IMR-90 (cell line): ENCODE data around the gene LRP3. TPM values are rescaled to one million over a fixed set of nuclear protein-coding genes. Genes with fewer than 3 reads are reported as not detected.

Source experiments
- ATAC-seq: fragments of 200-7000 bp; cut with Tn5 transposase; 2 replicates; pipeline ENCODE4 v1.9.1; 2020; ENCODE audit warnings: low read depth, mild to moderate bottlenecking, moderate library complexity
- BruUV-seq: library from RNA; stranded (reverse); fragments of 400-500 nt; replicated peaks from 2 replicates; lab custom pipeline; 2021; lab: Mats Ljungman, UMichigan
- CTCF ChIA-PET: fragments of 300-600 bp; formaldehyde crosslinking; extraction: SDS; loops from one replicate; lab custom pipeline; 2021; ENCODE audit warnings: antibody characterized with exemption; lab: Yijun Ruan, JAX
- POLR2A ChIA-PET: fragments of 300-600 bp; sonication (Branson Sonifier 250); formaldehyde crosslinking; loops from one replicate; lab custom pipeline; 2022; ENCODE audit warnings: antibody characterized with exemption; ENCODE audit not compliant: unreplicated experiment; lab: Charles Lee
- DNase-seq: peaks from one replicate; pipeline ENCODE4 v3.0.0; 2013
- H2AFZ ChIP-seq: replicated peaks from 2 replicates; pipeline ENCODE3; 2013; ENCODE audit warnings: low read length, mild to moderate bottlenecking; ENCODE audit not compliant: poor library complexity
- H2AK5ac ChIP-seq: 2 replicates; pipeline ENCODE4 v1.6.1; 2013; ENCODE audit warnings: low read depth, low read length, inconsistent platforms
- H2AK9ac ChIP-seq: replicated peaks from 2 replicates; pipeline ENCODE3; 2013; ENCODE audit warnings: mild to moderate bottlenecking, low read depth, low read length, moderate library complexity; ENCODE audit not compliant: poor library complexity
- H2BK120ac ChIP-seq: 2 replicates; pipeline ENCODE4 v1.6.1; 2013; ENCODE audit warnings: low read depth, low read length, inconsistent platforms
- H2BK15ac ChIP-seq: 3 replicates; pipeline ENCODE4 v1.6.1; 2013; ENCODE audit warnings: low read depth, low read length, inconsistent platforms
- H2BK20ac ChIP-seq: 2 replicates; pipeline ENCODE4 v1.6.1; 2013; ENCODE audit warnings: low read depth, mild to moderate bottlenecking, inconsistent platforms, low read length, moderate library complexity
- H2BK5ac ChIP-seq: 2 replicates; pipeline ENCODE4 v1.6.1; 2013; ENCODE audit warnings: mild to moderate bottlenecking, low read depth, low read length, inconsistent platforms; ENCODE audit not compliant: poor library complexity, severe bottlenecking
- H3K14ac ChIP-seq: replicated peaks from 2 replicates; pipeline ENCODE4 v1.6.1; 2013; ENCODE audit warnings: low read depth, low read length, inconsistent platforms
- H3K18ac ChIP-seq: 2 replicates; pipeline ENCODE4 v1.6.1; 2013; ENCODE audit warnings: low read depth, low read length, control low read depth
- H3K23ac ChIP-seq: 2 replicates; pipeline ENCODE4 v1.6.1; 2013; ENCODE audit warnings: low read depth, low read length, inconsistent platforms
- H3K27ac ChIP-seq: 2 replicates; pipeline ENCODE4 v1.5.1; 2013; ENCODE audit warnings: mild to moderate bottlenecking, control low read depth, low read length; ENCODE audit not compliant: insufficient read depth
- H3K27me3 ChIP-seq: 2 replicates; pipeline ENCODE4 v1.6.1; 2013; ENCODE audit warnings: low read length; ENCODE audit not compliant: control insufficient read depth, insufficient read depth
- H3K36me3 ChIP-seq: 2 replicates; pipeline ENCODE4 v1.6.1; 2013; ENCODE audit warnings: low read length, mixed read lengths; ENCODE audit not compliant: control insufficient read depth, insufficient read depth
- H3K4ac ChIP-seq: 2 replicates; pipeline ENCODE4 v1.6.1; 2013; ENCODE audit warnings: low read depth, low read length, inconsistent platforms
- H3K4me1 ChIP-seq: 2 replicates; pipeline ENCODE4 v1.6.1; 2013; ENCODE audit warnings: low read length, mixed read lengths; ENCODE audit not compliant: control insufficient read depth, insufficient read depth
- H3K4me2 ChIP-seq: 2 replicates; pipeline ENCODE4 v1.6.1; 2013; ENCODE audit warnings: low read depth, mild to moderate bottlenecking, control low read depth, low read length, moderate library complexity
- H3K4me3 ChIP-seq: 2 replicates; pipeline ENCODE4 v1.5.1; 2013; ENCODE audit warnings: low read depth, mild to moderate bottlenecking, control low read depth, low read length, moderate library complexity; ENCODE audit not compliant: insufficient read depth
- H3K56ac ChIP-seq: 2 replicates; pipeline ENCODE4 v1.6.1; 2013; ENCODE audit warnings: low read length, inconsistent platforms; ENCODE audit not compliant: insufficient read depth; ENCODE audit errors: extremely low read depth
- H3K79me1 ChIP-seq, 2 experiments: 2 replicates each; pipeline ENCODE4 v1.6.1; 2013; ENCODE audit warnings: low read length in 2 of 2, inconsistent platforms in 1 of 2, low read depth in 1 of 2
- H3K9ac ChIP-seq: 2 replicates; pipeline ENCODE4 v1.6.1; 2013; ENCODE audit warnings: low read depth, low read length, control low read depth
- H3K9me1 ChIP-seq: 2 replicates; pipeline ENCODE4 v1.6.1; 2013; ENCODE audit warnings: low read length, inconsistent platforms; ENCODE audit not compliant: insufficient read depth
- H3K9me3 ChIP-seq: 2 replicates; pipeline ENCODE4 v1.6.1; 2013; ENCODE audit warnings: low read length; ENCODE audit not compliant: control insufficient read depth, insufficient read depth
- H4K20me1 ChIP-seq: 2 replicates; pipeline ENCODE4 v1.6.1; 2013; ENCODE audit warnings: low read length, inconsistent platforms; ENCODE audit not compliant: insufficient read depth
- H4K5ac ChIP-seq: 2 replicates; pipeline ENCODE4 v1.6.1; 2013; ENCODE audit warnings: mild to moderate bottlenecking, low read depth, low read length, control low read depth
- H4K8ac ChIP-seq, 2 experiments: 2 replicates each; pipeline ENCODE4 v1.6.1; 2013; ENCODE audit warnings: low read depth in 2 of 2, low read length in 2 of 2, control low read depth in 1 of 2, inconsistent platforms in 1 of 2
- H4K91ac ChIP-seq: 2 replicates; pipeline ENCODE4 v1.6.1; 2013; ENCODE audit warnings: low read depth, low read length, inconsistent platforms; ENCODE audit not compliant: insufficient read depth
- BHLHE40 ChIP-seq: fragments of 150-350 bp; IDR thresholded peaks from 2 replicates; pipeline ENCODE4 v1.6.1; 2016; ENCODE audit warnings: mild to moderate bottlenecking, low read depth, low read length
- CEBPB ChIP-seq: IDR thresholded peaks from 2 replicates; pipeline ENCODE4 v1.6.1; 2012; ENCODE audit warnings: low read depth, low read length, improper control_type of control experiment
- CHD1 ChIP-seq: IDR thresholded peaks from 2 replicates; pipeline ENCODE4 v1.6.1; 2012; ENCODE audit warnings: low read depth, low read length, improper control_type of control experiment
- CTCF ChIP-seq: conservative IDR thresholded peaks from 2 replicates; pipeline ENCODE4 v1.5.1; 2012; ENCODE audit warnings: mild to moderate bottlenecking, low read depth, low read length, improper control_type of control experiment
- ELK1 ChIP-seq: fragments of 150-350 bp; IDR thresholded peaks from 2 replicates; pipeline ENCODE4 v1.6.1; 2016; ENCODE audit warnings: low read depth, mild to moderate bottlenecking, low read length, moderate library complexity, borderline replicate concordance
- FOS ChIP-seq: fragments of 150-350 bp; IDR thresholded peaks from 2 replicates; pipeline ENCODE4 v1.6.1; 2016; ENCODE audit warnings: low read depth, low read length
- MAFK ChIP-seq: IDR thresholded peaks from 2 replicates; pipeline ENCODE4 v1.6.1; 2012; ENCODE audit warnings: low read depth, low read length, improper control_type of control experiment
- MAZ ChIP-seq: IDR thresholded peaks from 2 replicates; pipeline ENCODE4 v1.6.1; 2012; ENCODE audit warnings: low read depth, mild to moderate bottlenecking, low read length, improper control_type of control experiment, moderate library complexity, borderline replicate concordance
- MXI1 ChIP-seq: IDR thresholded peaks from 2 replicates; pipeline ENCODE4 v1.6.1; 2012; ENCODE audit warnings: low read depth, mild to moderate bottlenecking, low read length, moderate library complexity, borderline replicate concordance
- NFE2L2 ChIP-seq: fragments of 150-350 bp; IDR thresholded peaks from 2 replicates; pipeline ENCODE4 v1.6.1; 2016; ENCODE audit warnings: low read depth, mild to moderate bottlenecking, low read length
- POLR2A ChIP-seq: IDR thresholded peaks from 2 replicates; pipeline ENCODE4 v1.6.1; 2012; ENCODE audit warnings: mild to moderate bottlenecking, low read depth, low read length
- RAD21 ChIP-seq: IDR thresholded peaks from 2 replicates; pipeline ENCODE4 v1.6.1; 2012; ENCODE audit warnings: low read length, improper control_type of control experiment
- RCOR1 ChIP-seq: IDR thresholded peaks from 2 replicates; pipeline ENCODE4 v1.6.1; 2012; ENCODE audit warnings: mild to moderate bottlenecking, low read length, improper control_type of control experiment; ENCODE audit not compliant: insufficient replicate concordance
- RFX5 ChIP-seq: IDR thresholded peaks from 2 replicates; pipeline ENCODE4 v1.8.0; 2012; ENCODE audit warnings: low read depth, mild to moderate bottlenecking, low read length, moderate library complexity
- SMC3 ChIP-seq: fragments of 150-350 bp; IDR thresholded peaks from 2 replicates; pipeline ENCODE4 v1.6.1; 2016; ENCODE audit warnings: low read depth, mild to moderate bottlenecking, antibody characterized with exemption, low read length, moderate library complexity
- WGBS, 2 experiments: methylation state at CpG; one replicate each; pipeline versions ENCODE4 v1.1.5 to v1.1.7; 2013; ENCODE audit warnings: missing lambda C conversion rate in 2 of 2; ENCODE audit not compliant: insufficient read length in 1 of 2; ENCODE audit errors: extremely low coverage in 2 of 2; 5-methylcytosine and 5-hydroxymethylcytosine counted together
- dilution Hi-C: fragments of 300-500 bp; cut with HindIII; formaldehyde crosslinking; loops from one replicate; pipeline ENCODE4 v1.14.3; 2018; ENCODE audit warnings: low sequenced_read_pairs; ENCODE audit not compliant: unreplicated experiment
- in situ Hi-C: fragments of 300-500 bp; cut with MboI; formaldehyde crosslinking; loops from 3 replicates; pipeline ENCODE4 v1.14.3; 2019; ENCODE audit warnings: low sequenced_read_pairs, inconsistent platforms, mixed read lengths
- intact Hi-C: fragments of 100-400 bp; cut with micrococcal nuclease; formaldehyde crosslinking; loops from 2 replicates; pipeline ENCODE4 v1.10.0; 2022
- polyA plus RNA-seq, 3 experiments: library from polyadenylated mRNA; depleted of rRNA; stranded (reverse); fragments of >200 nt; gene quantifications; 2 replicates each; pipeline ENCODE4 v1.2.3, GENCODE V29; 2012; ENCODE audit warnings: low replicate concordance in 1 of 3
- total RNA-seq: library from RNA; depleted of rRNA; stranded (reverse); fragments of >200 nt; gene quantifications from 2 replicates; pipeline ENCODE4 v1.2.3, GENCODE V29; 2012
- TF ChIP-seq, protein P1 (sequence below): fragments of 150-350 bp; IDR thresholded peaks from 2 replicates; pipeline ENCODE4 v1.6.1; 2017; ENCODE audit warnings: mild to moderate bottlenecking, antibody characterized with exemption, low read length, low read depth

Gene LRP3
- total and polyA plus RNA-seq, 2 of the 4 experiments (the other 2 are of a cell fraction), result 8.4 to 20.2 TPM

DNA sequence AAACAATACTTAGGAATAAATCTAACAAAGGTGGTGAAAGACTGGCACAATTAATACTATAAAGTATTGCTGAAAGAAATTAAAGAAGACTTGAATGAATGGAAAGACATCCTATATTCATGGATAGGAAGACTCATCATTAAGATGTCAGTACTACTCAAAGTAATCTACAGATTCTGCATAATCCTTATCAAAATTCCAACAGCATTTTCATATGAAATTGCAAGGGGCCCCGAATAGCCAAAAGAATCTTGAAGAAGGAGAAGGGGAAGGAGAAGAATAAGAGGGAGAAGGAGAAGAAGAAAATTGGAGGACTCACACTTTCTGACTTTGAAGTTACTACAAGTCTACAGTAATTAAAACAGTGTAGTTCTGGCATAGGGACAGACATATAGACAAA lies 25.6 kb upstream of the LRP3 start:
- H4K20me1 ChIP-seq, result peaks cover 3% of the 10 kb centered on the region; the same call in 1 of the 2 replicates
- no peak overlapping the region for H3K23ac ChIP-seq
- WGBS, 2 experiments, result no CpG with 5 or more reads among the region's 1 CpG
- no peak overlapping the region for H4K5ac ChIP-seq
- no peak overlapping the region for H2BK20ac ChIP-seq
- dilution Hi-C loops (no loop called here), intact Hi-C loops (no loop called here), in situ Hi-C loops (no loop called here)
- H2BK120ac ChIP-seq, result no peak overlapping the region
- no peak overlapping the region for H2AFZ ChIP-seq
- H2AK5ac ChIP-seq, result no peak overlapping the region
- no peak overlapping the region for H3K4me3 ChIP-seq
- no peak overlapping the region for H2AK9ac ChIP-seq
- H3K9ac ChIP-seq, result no peak overlapping the region
- H3K14ac ChIP-seq, result no peak overlapping the region
- DNase-seq (no peak), ATAC-seq (no peak)
- no peak overlapping the region for H3K18ac ChIP-seq
- peaks cover 2% of the 10 kb centered on the region for H3K4me1 ChIP-seq
- no peak overlapping the region for H3K56ac ChIP-seq
- TF ChIP-seq, protein P1, sequence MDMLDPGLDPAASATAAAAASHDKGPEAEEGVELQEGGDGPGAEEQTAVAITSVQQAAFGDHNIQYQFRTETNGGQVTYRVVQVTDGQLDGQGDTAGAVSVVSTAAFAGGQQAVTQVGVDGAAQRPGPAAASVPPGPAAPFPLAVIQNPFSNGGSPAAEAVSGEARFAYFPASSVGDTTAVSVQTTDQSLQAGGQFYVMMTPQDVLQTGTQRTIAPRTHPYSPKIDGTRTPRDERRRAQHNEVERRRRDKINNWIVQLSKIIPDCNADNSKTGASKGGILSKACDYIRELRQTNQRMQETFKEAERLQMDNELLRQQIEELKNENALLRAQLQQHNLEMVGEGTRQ, result no peak
- no peak for TF ChIP-seq RCOR1
- no peak for TF ChIP-seq ELK1
- TF ChIP-seq MXI1, result no peak
- no peak for TF ChIP-seq RFX5
- no peak for TF ChIP-seq CHD1
- no peak for TF ChIP-seq CTCF
- no peak for TF ChIP-seq MAZ
- TF ChIP-seq MAFK, result no peak
- TF ChIP-seq FOS, result no peak
- TF ChIP-seq BHLHE40, result no peak
- TF ChIP-seq CEBPB, result no peak
- TF ChIP-seq NFE2L2, result no peak
- no peak for TF ChIP-seq RAD21
- TF ChIP-seq POLR2A, result no peak
- no peak for TF ChIP-seq SMC3
- no peaks in the 10 kb centered on the region for H3K9me3 ChIP-seq
- ChIA-PET POLR2A (no interaction called here), CTCF (interaction anchor here (1.1 kb wide), 1 partner anchor 43 kb away, joined by 3 read pairs; no protein-coding TSS in a partner anchor)
- no peak overlapping the region for H2BK15ac ChIP-seq
- no peak overlapping the region for H3K4ac ChIP-seq
- H3K36me3 ChIP-seq, result no peaks in the 10 kb centered on the region
- no peak overlapping the region for H4K8ac ChIP-seq
- no peak overlapping the region for H3K27ac ChIP-seq
- BruUV-seq, result no TSS peak
- H2BK5ac ChIP-seq, result no peak overlapping the region
- H3K9me1 ChIP-seq, result no peaks in the 10 kb centered on the region
- H3K79me1 ChIP-seq, result peaks cover 0 to 4% of the 10 kb centered on the region in 2 experiments; a peak in 2 of 4 replicates
- H4K91ac ChIP-seq, result no peak overlapping the region
- H3K27me3 ChIP-seq, result no peaks in the 10 kb centered on the region
- no peak overlapping the region for H3K4me2 ChIP-seq
